A673 (cell line): ENCODE measurements around the gene ESRRB. TPM values are rescaled to one million over a fixed set of nuclear protein-coding genes. Genes with fewer than 3 reads are reported as not detected.

Source experiments
- BruUV-seq: library from RNA; stranded (reverse); fragments of 400-500 nt; replicated peaks from 2 replicates; lab custom pipeline; 2021; lab: Mats Ljungman, UMichigan
- CTCF ChIA-PET: fragments of 300-600 bp; sonication (Branson Sonifier 250); formaldehyde crosslinking; loops from one replicate; lab custom pipeline; 2022; ENCODE audit warnings: antibody characterized with exemption; lab: Charles Lee
- POLR2A ChIA-PET: fragments of 300-600 bp; sonication (Branson Sonifier 250); formaldehyde crosslinking; loops from one replicate; lab custom pipeline; 2022; ENCODE audit warnings: antibody characterized with exemption; ENCODE audit not compliant: low non-redundant PET; lab: Charles Lee
- DNase-seq: peaks from one replicate; pipeline ENCODE4 v3.0.0-alpha.2; 2015; ENCODE audit warnings: low spot score
- H3K27ac ChIP-seq: fragments of 200-600 bp; sonication (generic); 2 replicates; pipeline ENCODE4 v1.5.1; 2016; ENCODE audit warnings: mixed run types, low read depth, mild to moderate bottlenecking, mixed read lengths, antibody characterized with exemption, low read length; ENCODE audit not compliant: poor library complexity, severe bottlenecking
- H3K27me3 ChIP-seq: fragments of 200-600 bp; sonication (generic); replicated peaks from 2 replicates; pipeline ENCODE4 v1.6.1; 2017; ENCODE audit warnings: mixed run types, low read depth, mild to moderate bottlenecking, mixed read lengths, antibody characterized with exemption, low read length; ENCODE audit not compliant: insufficient read depth, poor library complexity
- H3K36me3 ChIP-seq: fragments of 200-600 bp; sonication (generic); 2 replicates; pipeline ENCODE4 v1.6.1; 2016; ENCODE audit warnings: mixed run types, mild to moderate bottlenecking, mixed read lengths, antibody characterized with exemption, low read length; ENCODE audit not compliant: insufficient read depth, poor library complexity, severe bottlenecking
- H3K4me1 ChIP-seq: fragments of 200-600 bp; sonication (generic); 2 replicates; pipeline ENCODE4 v1.6.1; 2017; ENCODE audit warnings: mixed run types, mild to moderate bottlenecking, mixed read lengths, antibody characterized with exemption, low read length; ENCODE audit not compliant: insufficient read depth, poor library complexity, severe bottlenecking
- H3K4me3 ChIP-seq: fragments of 200-600 bp; sonication (generic); 2 replicates; pipeline ENCODE4 v1.5.1; 2016; ENCODE audit warnings: low read depth, mixed run types, mild to moderate bottlenecking, mixed read lengths, low read length; ENCODE audit not compliant: poor library complexity, severe bottlenecking
- H3K9me3 ChIP-seq: fragments of 200-600 bp; sonication (generic); 2 replicates; pipeline ENCODE4 v1.6.1; 2016; ENCODE audit warnings: mixed run types, low read depth, mild to moderate bottlenecking, mixed read lengths, antibody characterized with exemption, low read length; ENCODE audit not compliant: poor library complexity, severe bottlenecking
- CTCF ChIP-seq: fragments of 300-800, 200-600 bp; sonication (generic); conservative IDR thresholded peaks from 2 replicates; pipeline ENCODE4 v1.5.1; 2017; ENCODE audit warnings: low read depth, mild to moderate bottlenecking, antibody characterized with exemption, low read length, moderate library complexity, mixed read lengths
- EZH2 ChIP-seq: fragments of 200-600 bp; sonication (generic); IDR thresholded peaks from 2 replicates; pipeline ENCODE4 v1.6.1; 2017; ENCODE audit warnings: borderline replicate concordance, low read depth, mild to moderate bottlenecking, mixed read lengths, antibody characterized with exemption, low read length; ENCODE audit not compliant: poor library complexity, severe bottlenecking
- intact Hi-C: fragments of 100-400 bp; cut with micrococcal nuclease; formaldehyde crosslinking; loops from one replicate; pipeline ENCODE4 v1.10.0; 2022; ENCODE audit not compliant: unreplicated experiment
- total RNA-seq: library from RNA; stranded (reverse); gene quantifications from 2 replicates; pipeline ENCODE4 v1.2.3, GENCODE V29; 2021

Gene ESRRB
- total RNA-seq, 1 experiment from 2014 or later = 0.47 TPM

- BruUV-seq = no TSS peak
- CTCF ChIA-PET = interaction anchor here (0.6 kb wide), 2 partner anchors 38 to 325 kb away, joined by 6 read pairs; no protein-coding TSS in a partner anchor
These were observed 453 bp upstream of the ESRRB start for GRCh38 chr14:76375484-76375883.

GRCh38 chr14:76376409-76376877, 506 bp downstream of the ESRRB start:
- H3K9me3 ChIP-seq = no peaks in the 10 kb centered on the region
- H3K4me3 ChIP-seq = peak overlapping the region; percentile 48
- ChIA-PET CTCF (interaction anchor here (0.6 kb wide), 1 partner anchor 284 kb away, joined by 16 read pairs; no protein-coding TSS in a partner anchor), POLR2A (no interaction called here)
- intact Hi-C loops = no loop called here
- DNase-seq = no peak
- no peaks in the 10 kb centered on the region for H3K36me3 ChIP-seq
- H3K27me3 ChIP-seq = peaks cover 87% of the 10 kb centered on the region
- no peak overlapping the region for H3K27ac ChIP-seq
- TF ChIP-seq EZH2 (no peak), CTCF (no peak)
- H3K4me1 ChIP-seq = peaks cover 11% of the 10 kb centered on the region
- BruUV-seq = no TSS peak

More at GRCh38 chr14:76375484-76375883, 453 bp upstream of the ESRRB start:
- no peak for DNase-seq
- Histone ChIP-seq H3K36me3 (no peaks in the 10 kb centered on the region), H3K4me1 (peaks cover 11% of the 10 kb centered on the region), H3K27ac (no peak overlapping the region), H3K9me3 (no peaks in the 10 kb centered on the region), H3K4me3 (no peak overlapping the region), H3K27me3 (peaks cover 85% of the 10 kb centered on the region)
- POLR2A ChIA-PET = no interaction called here
- no peak for TF ChIP-seq EZH2
- TF ChIP-seq CTCF = no peak
- intact Hi-C loops = no loop called here

DNA sequence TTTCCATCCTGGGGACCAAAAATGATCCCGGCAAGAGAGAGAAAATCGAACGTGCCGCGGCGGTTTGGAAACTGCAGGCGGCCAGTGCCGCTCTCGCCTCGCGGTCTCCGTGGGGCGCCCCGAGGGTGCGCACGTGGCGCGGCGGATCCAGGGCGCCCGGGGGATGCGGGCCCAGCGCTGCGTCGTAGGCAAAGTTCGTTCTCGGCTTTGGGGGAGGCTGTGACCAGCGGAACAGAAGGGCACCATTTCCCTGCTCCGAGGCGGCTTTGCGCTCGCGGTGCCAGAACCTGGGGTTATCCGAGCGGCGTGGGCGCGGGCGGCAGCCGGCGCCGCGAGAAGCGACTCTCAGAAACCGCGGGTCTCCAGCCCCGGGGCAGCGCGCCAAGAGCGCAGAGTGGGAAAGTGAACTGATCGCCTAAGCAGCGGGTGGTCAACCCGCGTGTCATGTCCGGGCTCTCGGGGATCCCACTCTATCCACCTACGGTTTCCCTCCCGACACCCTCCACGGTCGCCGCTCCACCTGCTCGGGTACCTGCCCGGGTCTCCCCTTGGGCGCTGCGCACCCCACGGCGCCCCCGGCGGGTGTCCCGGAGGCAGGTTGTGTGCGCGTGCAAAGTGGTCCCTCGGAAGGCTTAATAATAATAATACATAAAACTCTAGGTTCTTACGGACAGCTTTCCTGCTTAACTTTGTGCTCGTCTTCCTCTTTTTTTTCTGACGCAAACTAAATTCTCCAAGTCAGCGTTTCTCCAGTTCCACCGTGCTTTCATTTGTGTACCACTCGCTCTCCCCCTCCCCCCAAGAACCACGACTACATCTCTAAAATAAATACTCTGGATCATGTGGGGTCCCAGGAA, 1.2 kb downstream of the ESRRB start:
- no peak for DNase-seq
- intact Hi-C loops = no loop called here
- H3K4me1 ChIP-seq = peaks cover 11% of the 10 kb centered on the region
- CTCF ChIA-PET = no interaction called here
- peaks cover 87% of the 10 kb centered on the region for H3K27me3 ChIP-seq
- TF ChIP-seq CTCF = no peak
- TF ChIP-seq EZH2 = peak; percentile 94
- H3K27ac ChIP-seq = no peak overlapping the region
- no TSS peak for BruUV-seq
- POLR2A ChIA-PET = no interaction called here
- peak overlapping the region; percentile 48 for H3K4me3 ChIP-seq
- H3K36me3 ChIP-seq = no peaks in the 10 kb centered on the region
- H3K9me3 ChIP-seq = no peaks in the 10 kb centered on the region
